ENCODE measurements around the gene TUBGCP4.

- TF ChIP-seq, protein P1, sequence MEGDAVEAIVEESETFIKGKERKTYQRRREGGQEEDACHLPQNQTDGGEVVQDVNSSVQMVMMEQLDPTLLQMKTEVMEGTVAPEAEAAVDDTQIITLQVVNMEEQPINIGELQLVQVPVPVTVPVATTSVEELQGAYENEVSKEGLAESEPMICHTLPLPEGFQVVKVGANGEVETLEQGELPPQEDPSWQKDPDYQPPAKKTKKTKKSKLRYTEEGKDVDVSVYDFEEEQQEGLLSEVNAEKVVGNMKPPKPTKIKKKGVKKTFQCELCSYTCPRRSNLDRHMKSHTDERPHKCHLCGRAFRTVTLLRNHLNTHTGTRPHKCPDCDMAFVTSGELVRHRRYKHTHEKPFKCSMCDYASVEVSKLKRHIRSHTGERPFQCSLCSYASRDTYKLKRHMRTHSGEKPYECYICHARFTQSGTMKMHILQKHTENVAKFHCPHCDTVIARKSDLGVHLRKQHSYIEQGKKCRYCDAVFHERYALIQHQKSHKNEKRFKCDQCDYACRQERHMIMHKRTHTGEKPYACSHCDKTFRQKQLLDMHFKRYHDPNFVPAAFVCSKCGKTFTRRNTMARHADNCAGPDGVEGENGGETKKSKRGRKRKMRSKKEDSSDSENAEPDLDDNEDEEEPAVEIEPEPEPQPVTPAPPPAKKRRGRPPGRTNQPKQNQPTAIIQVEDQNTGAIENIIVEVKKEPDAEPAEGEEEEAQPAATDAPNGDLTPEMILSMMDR (IDR thresholded peaks at IDR 0.05 in 2 of 3, conservative IDR thresholded peaks at IDR 0.05 in 1 of 3; ENCODE audit: control insufficient read depth in 2 of 3, extremely low read depth in 1 of 3, insufficient read depth in 1 of 3, low read depth in 3 of 3, low read length in 3 of 3): no peak
- no peak for TF ChIP-seq USF2 (IDR thresholded peaks at IDR 0.05; ENCODE audit: borderline replicate concordance, low read depth, low read length)
- TF ChIP-seq ESRRA (IDR thresholded peaks at IDR 0.05; ENCODE audit: low read length): no peak
- no peak for TF ChIP-seq POLR2A (IDR thresholded peaks at IDR 0.05; ENCODE audit: low read depth, low read length)
- TF ChIP-seq POLR2AphosphoS5 (IDR thresholded peaks at IDR 0.05; ENCODE audit: low read length): no peak
- no peak for TF ChIP-seq RFX5 (IDR thresholded peaks at IDR 0.05; ENCODE audit: low read depth, low read length)
- no peak for TF ChIP-seq SP1 (IDR thresholded peaks at IDR 0.05; ENCODE audit: low read depth, low read length)
- no peak for TF ChIP-seq RAD21 (IDR thresholded peaks at IDR 0.05; ENCODE audit: insufficient read depth, low read depth, low read length)
- TF ChIP-seq, protein P2, sequence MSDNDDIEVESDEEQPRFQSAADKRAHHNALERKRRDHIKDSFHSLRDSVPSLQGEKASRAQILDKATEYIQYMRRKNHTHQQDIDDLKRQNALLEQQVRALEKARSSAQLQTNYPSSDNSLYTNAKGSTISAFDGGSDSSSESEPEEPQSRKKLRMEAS (IDR thresholded peaks at IDR 0.05; ENCODE audit: low read depth, low read length): no peak
- no peak for TF ChIP-seq ASH2L (IDR thresholded peaks at IDR 0.05; ENCODE audit: borderline replicate concordance, low read depth)
Measured at GRCh38 chr15:43406189-43406588, 35.3 kb downstream of the TUBGCP4 start.

Measured in GM12878 (cell line).